Liver (tissue), 9 donors: Measurements from ENCODE around the gene WNT4. TPM values are rescaled to one million over a fixed set of nuclear protein-coding genes. Genes with fewer than 3 reads are reported as not detected.

ENCODE experiments used
- DNase-seq: peaks from one replicate; pipeline ENCODE4 v3.0.0-alpha.2; 2017; ENCODE audit warnings: low spot score
- H3K27ac ChIP-seq, 2 donors: one replicate each; pipeline ENCODE4 v1.7.0; 2013; ENCODE audit warnings: inconsistent platforms in 2 of 2, low read length in 2 of 2, control low read depth in 1 of 2, low read depth in 1 of 2, mild to moderate bottlenecking in 1 of 2
- H3K27me3 ChIP-seq, 4 donors: one replicate each; pipeline versions ENCODE4 v1.6.1 to v1.7.0; 2013; ENCODE audit warnings: low read length in 3 of 4, inconsistent platforms in 1 of 4, mild to moderate bottlenecking in 1 of 4, moderate library complexity in 1 of 4; ENCODE audit not compliant: control insufficient read depth in 4 of 4, insufficient read depth in 4 of 4
- H3K36me3 ChIP-seq, 4 donors: one replicate each; pipeline versions ENCODE4 v1.6.1 to v1.7.0; 2013; ENCODE audit warnings: low read length in 3 of 4, mild to moderate bottlenecking in 3 of 4, low read depth in 1 of 4, moderate library complexity in 1 of 4; ENCODE audit not compliant: control insufficient read depth in 4 of 4, insufficient read depth in 3 of 4
- H3K4me1 ChIP-seq, 4 donors: one replicate each; pipeline versions ENCODE4 v1.6.1 to v1.7.0; 2013; ENCODE audit warnings: low read length in 3 of 4, mild to moderate bottlenecking in 3 of 4, moderate library complexity in 1 of 4; ENCODE audit not compliant: control insufficient read depth in 4 of 4, insufficient read depth in 4 of 4
- H3K4me3 ChIP-seq, 3 donors: one replicate each; pipeline versions ENCODE4 v1.6.1 to v1.7.0; 2013; ENCODE audit warnings: low read length in 3 of 3, control low read depth in 1 of 3, low read depth in 1 of 3, mild to moderate bottlenecking in 1 of 3
- H3K9ac ChIP-seq, 2 donors: one replicate each; pipeline ENCODE4 v1.7.0; 2013; ENCODE audit warnings: low read length in 2 of 2, mild to moderate bottlenecking in 2 of 2, moderate library complexity in 2 of 2, control low read depth in 1 of 2, low read depth in 1 of 2
- H3K9me3 ChIP-seq, 4 donors: one replicate each; pipeline versions ENCODE4 v1.6.1 to v1.7.0; 2013; ENCODE audit warnings: low read length in 3 of 4; ENCODE audit not compliant: control insufficient read depth in 4 of 4
- ATF3 ChIP-seq: IDR thresholded peaks from 2 replicates; pipeline ENCODE4 v1.6.1; 2016; ENCODE audit warnings: antibody characterized with exemption
- CTCF ChIP-seq: fragments of 150-350 bp; IDR thresholded peaks from 2 replicates; pipeline ENCODE4 v1.5.1; 2017; ENCODE audit warnings: improper control_type of control experiment, low read depth, low read length; ENCODE audit not compliant: missing input control
- EGR1 ChIP-seq, 2 donors: IDR thresholded peaks; 2 replicates each; pipeline ENCODE4 v1.6.1; 2016 to 2018; ENCODE audit warnings: antibody characterized with exemption in 2 of 2, low read depth in 2 of 2
- FOXA1 ChIP-seq: IDR thresholded peaks from 2 replicates; pipeline ENCODE4 v1.6.1; 2016; ENCODE audit warnings: antibody characterized with exemption
- FOXA2 ChIP-seq: IDR thresholded peaks from 2 replicates; pipeline ENCODE4 v1.6.1; 2016; ENCODE audit warnings: antibody characterized with exemption
- GABPA ChIP-seq, 2 donors: IDR thresholded peaks in 1 of 2; conservative IDR thresholded peaks in 1 of 2; 2 replicates each; pipeline ENCODE4 v1.6.1; 2016; ENCODE audit warnings: antibody characterized with exemption in 2 of 2, mild to moderate bottlenecking in 1 of 2, moderate library complexity in 1 of 2
- HNF4A ChIP-seq, 2 donors: conservative IDR thresholded peaks; 2 replicates each; pipeline ENCODE4 v1.6.1; 2016; ENCODE audit warnings: antibody characterized with exemption in 2 of 2, mild to moderate bottlenecking in 2 of 2
- HNF4G ChIP-seq: IDR thresholded peaks from 2 replicates; pipeline ENCODE4 v1.6.1; 2016; ENCODE audit warnings: antibody characterized with exemption
- JUND ChIP-seq, 2 donors: IDR thresholded peaks; 2 replicates each; pipeline ENCODE4 v1.6.1; 2016; ENCODE audit warnings: antibody characterized with exemption in 2 of 2
- MAX ChIP-seq: IDR thresholded peaks from 2 replicates; pipeline ENCODE4 v1.6.1; 2016; ENCODE audit warnings: antibody characterized with exemption
- NR2F2 ChIP-seq: IDR thresholded peaks from 2 replicates; pipeline ENCODE4 v1.6.1; 2016; ENCODE audit warnings: antibody characterized with exemption
- RAD21 ChIP-seq, 2 donors: IDR thresholded peaks; 2 replicates each; pipeline ENCODE4 v1.6.1; 2016; ENCODE audit warnings: antibody characterized with exemption in 2 of 2, mild to moderate bottlenecking in 2 of 2
- REST ChIP-seq: IDR thresholded peaks from 2 replicates; pipeline ENCODE4 v1.6.1; 2016; ENCODE audit warnings: antibody characterized with exemption, mild to moderate bottlenecking
- RXRA ChIP-seq, 2 donors: IDR thresholded peaks; 2 replicates each; pipeline ENCODE4 v1.6.1; 2017 to 2018; ENCODE audit warnings: antibody characterized with exemption in 2 of 2, mild to moderate bottlenecking in 1 of 2
- SP1 ChIP-seq: IDR thresholded peaks from 2 replicates; pipeline ENCODE4 v1.6.1; 2018; ENCODE audit warnings: antibody characterized with exemption, mild to moderate bottlenecking
- TAF1 ChIP-seq: conservative IDR thresholded peaks from 2 replicates; pipeline ENCODE4 v1.6.1; 2016; ENCODE audit warnings: antibody characterized with exemption, mild to moderate bottlenecking
- YY1 ChIP-seq: IDR thresholded peaks from 2 replicates; pipeline ENCODE4 v1.6.1; 2016; ENCODE audit warnings: antibody characterized with exemption, mild to moderate bottlenecking
- ZBTB33 ChIP-seq: IDR thresholded peaks from 2 replicates; pipeline ENCODE4 v1.6.1; 2016; ENCODE audit warnings: antibody characterized with exemption
- WGBS: extraction: QIAGEN DNeasy Blood & Tissue Kit; methylation state at CpG from one replicate; pipeline ENCODE4 v1.1.7; 2013; 5-methylcytosine and 5-hydroxymethylcytosine counted together
- polyA plus RNA-seq, 2 donors: library from polyadenylated mRNA; stranded (reverse) in 1 of 2; unstranded in 1 of 2; fragments of 200-250 nt in 1 of 2; fragments of >200 nt in 1 of 2; fragmentation: Nextera tagmentation in 1 of 2; extraction: Ambion mirVana in 1 of 2; gene quantifications; one replicate each; pipeline versions ENCODE4 v1.2.1 to v1.2.3, GENCODE V29; 2013 to 2015
- total RNA-seq, 2 donors: library from RNA; depleted of rRNA; stranded (reverse); fragments of >200 nt; gene quantifications; one replicate each; pipeline ENCODE4 v1.2.3, GENCODE V29; 2014
- donor health status: healthy.
- donor health status: healthy.
- donor health status: healthy.
- donor health status: healthy.
- donor health status: healthy.

WNT4 gene
- total and polyA plus RNA-seq, 4 donors, result under 0.01 to 0.09 TPM; not detected in 2

- Histone ChIP-seq H3K9me3 (no peaks in the 10 kb centered on the region), H3K27me3 (no peaks in the 10 kb centered on the region), H3K9ac (no peak overlapping the region), H3K4me1 (peaks cover 0 to 3% (median 0%) of the 10 kb centered on the region in 4 donors), H3K4me3 (no peak overlapping the region), H3K36me3 (no peaks in the 10 kb centered on the region), H3K27ac (no peak overlapping the region)
- no peak for TF ChIP-seq HNF4A (conservative IDR thresholded peaks at IDR 0.05)
- no peak for TF ChIP-seq HNF4G
- TF ChIP-seq GABPA (IDR thresholded peaks at IDR 0.05 in 1 of 2, conservative IDR thresholded peaks at IDR 0.05 in 1 of 2), result no peak
- no peak for TF ChIP-seq NR2F2
- TF ChIP-seq EGR1 (IDR thresholded peaks at IDR 0.05; ENCODE audit: low read depth in 2 of 2), result no peak
- no peak for TF ChIP-seq REST
- TF ChIP-seq FOXA2, result no peak
- no peak for TF ChIP-seq YY1
- WGBS, result 80% methylated on average over 4 of the region's 4 CpGs
- DNase-seq, result no peak
These were observed 25.7 kb downstream of the WNT4 start for GRCh38 chr1:22117238-22117637.

GRCh38 chr1:22115286-22115685 is 27.6 kb downstream of the WNT4 start:
- Histone ChIP-seq H3K27ac (no peak overlapping the region), H3K36me3 (peaks cover 0 to 2% (median 0%) of the 10 kb centered on the region in 4 donors), H3K4me1 (peaks cover 0 to 3% (median 0%) of the 10 kb centered on the region in 4 donors), H3K27me3 (no peaks in the 10 kb centered on the region), H3K4me3 (no peak overlapping the region), H3K9ac (no peak overlapping the region), H3K9me3 (no peaks in the 10 kb centered on the region)
- no peak for DNase-seq
- 81% methylated on average over 6 of the region's 6 CpGs for WGBS
- TF ChIP-seq GABPA (IDR thresholded peaks at IDR 0.05 in 1 of 2, conservative IDR thresholded peaks at IDR 0.05 in 1 of 2) (no peak), ZBTB33 (no peak), TAF1 (no peak), CTCF (no peak), YY1 (no peak), SP1 (no peak), RXRA (IDR thresholded peaks at IDR 0.05) (no peak), FOXA1 (no peak), ATF3 (no peak), RAD21 (IDR thresholded peaks at IDR 0.05) (no peak), EGR1 (IDR thresholded peaks at IDR 0.05; ENCODE audit: low read depth in 2 of 2) (no peak), NR2F2 (no peak), HNF4A (conservative IDR thresholded peaks at IDR 0.05) (no peak), REST (no peak), HNF4G (no peak), MAX (no peak), FOXA2 (no peak), JUND (IDR thresholded peaks at IDR 0.05) (no peak)
